Measurements from ENCODE around the gene HPSE2.

Gene HPSE2

DNA sequence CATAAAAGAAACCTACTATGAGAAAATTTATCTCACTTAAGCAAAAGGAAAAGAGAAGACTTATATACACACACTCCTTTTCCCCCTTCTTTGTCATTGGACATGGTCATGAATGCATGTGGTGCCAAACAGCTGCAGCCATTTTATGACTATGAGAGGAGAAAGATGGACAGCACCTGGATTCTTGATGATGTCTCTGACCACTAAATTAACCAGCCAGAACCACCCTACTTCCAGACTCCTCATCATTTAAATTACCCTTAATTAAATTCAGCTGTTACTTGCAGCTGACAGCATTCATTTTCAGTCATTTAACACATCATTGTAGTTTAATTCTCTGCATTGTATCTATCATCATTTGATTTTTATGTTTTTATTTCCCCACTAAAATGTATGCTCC is 409.9 kb downstream of the HPSE2 start:
- Histone ChIP-seq H3K27me3 (ENCODE audit: low read length) (no peaks in the 10 kb centered on the region; the same call in 1 of the 2 replicates), H3K79me2 (ENCODE audit: insufficient read depth, low read length) (no peaks in the 10 kb centered on the region), H3K9me2 (replicated peaks; ENCODE audit: insufficient read depth, low read length) (no peaks in the 10 kb centered on the region), H3K36me3 (ENCODE audit: low read length) (no peaks in the 10 kb centered on the region), H4K20me1 (ENCODE audit: low read depth, low read length) (no peaks in the 10 kb centered on the region; the same call in 1 of the 2 replicates), H3K9ac (ENCODE audit: low read length) (no peak overlapping the region), H3K9me3 (ENCODE audit: insufficient read depth, low read length) (no peaks in the 10 kb centered on the region), H3K4me2 (ENCODE audit: low read depth, low read length, poor library complexity, severe bottlenecking) (no peak overlapping the region), H3K27ac (ENCODE audit: low read depth, low read length) (no peak overlapping the region), H2AFZ (ENCODE audit: low read depth, low read length, severe bottlenecking) (no peak overlapping the region), H3F3A (ENCODE audit: insufficient read depth) (no peaks in the 10 kb centered on the region), H3K4me3 (ENCODE audit: insufficient read depth, low read length, poor library complexity, severe bottlenecking) (no peak overlapping the region)
- TF ChIP-seq CTCF (IDR thresholded peaks at IDR 0.05; ENCODE audit: insufficient read depth, low read length, poor library complexity, severe bottlenecking) (no peak), EZH2phosphoT487 (conservative IDR thresholded peaks at IDR 0.05; ENCODE audit: low read length) (no peak)

- no peaks in the 10 kb centered on the region for H4K20me1 ChIP-seq (ENCODE audit: low read depth, low read length)
- no peak for TF ChIP-seq CTCF (IDR thresholded peaks at IDR 0.05; ENCODE audit: insufficient read depth, low read length, poor library complexity, severe bottlenecking)
- TF ChIP-seq EZH2phosphoT487 (conservative IDR thresholded peaks at IDR 0.05; ENCODE audit: low read length) = no peak
- H3K4me2 ChIP-seq (ENCODE audit: low read depth, low read length, poor library complexity, severe bottlenecking) = no peak overlapping the region
- no peaks in the 10 kb centered on the region for H3K36me3 ChIP-seq (ENCODE audit: low read length)
- H3F3A ChIP-seq (ENCODE audit: insufficient read depth) = no peaks in the 10 kb centered on the region
- H2AFZ ChIP-seq (ENCODE audit: low read depth, low read length, severe bottlenecking) = no peak overlapping the region
- no peak overlapping the region for H3K4me3 ChIP-seq (ENCODE audit: insufficient read depth, low read length, poor library complexity, severe bottlenecking)
- no peaks in the 10 kb centered on the region for H3K79me2 ChIP-seq (ENCODE audit: insufficient read depth, low read length)
- no peaks in the 10 kb centered on the region for H3K9me3 ChIP-seq (ENCODE audit: insufficient read depth, low read length)
- no peak overlapping the region for H3K27ac ChIP-seq (ENCODE audit: low read depth, low read length)
- no peaks in the 10 kb centered on the region for H3K9me2 ChIP-seq (replicated peaks; ENCODE audit: insufficient read depth, low read length)
- H3K27me3 ChIP-seq (ENCODE audit: low read length) = no peaks in the 10 kb centered on the region
- no peak overlapping the region for H3K9ac ChIP-seq (ENCODE audit: low read length)
Measured at GRCh38 chr10:98817396-98817795, 418.3 kb downstream of the HPSE2 start.

- H3K36me3 ChIP-seq (ENCODE audit: low read length) = no peaks in the 10 kb centered on the region
- TF ChIP-seq EZH2phosphoT487 (conservative IDR thresholded peaks at IDR 0.05; ENCODE audit: low read length) = no peak
- TF ChIP-seq CTCF (IDR thresholded peaks at IDR 0.05; ENCODE audit: insufficient read depth, low read length, poor library complexity, severe bottlenecking) = no peak
Measured at GRCh38 chr10:98815039-98815885, 420.4 kb downstream of the HPSE2 start.

More at GRCh38 chr10:98815039-98815885, 420.4 kb downstream of the HPSE2 start:
- no peak overlapping the region for H3K27ac ChIP-seq (ENCODE audit: low read depth, low read length)
- H3K9me3 ChIP-seq (ENCODE audit: insufficient read depth, low read length) = no peaks in the 10 kb centered on the region
- H3K9ac ChIP-seq (ENCODE audit: low read length) = no peak overlapping the region
- H2AFZ ChIP-seq (ENCODE audit: low read depth, low read length, severe bottlenecking) = no peak overlapping the region
- no peaks in the 10 kb centered on the region for H3F3A ChIP-seq (ENCODE audit: insufficient read depth)
- no peak overlapping the region for H3K4me3 ChIP-seq (ENCODE audit: insufficient read depth, low read length, poor library complexity, severe bottlenecking)
- H3K9me2 ChIP-seq (replicated peaks; ENCODE audit: insufficient read depth, low read length) = no peaks in the 10 kb centered on the region
- H4K20me1 ChIP-seq (ENCODE audit: low read depth, low read length) = no peaks in the 10 kb centered on the region
- H3K79me2 ChIP-seq (ENCODE audit: insufficient read depth, low read length) = no peaks in the 10 kb centered on the region
- H3K4me2 ChIP-seq (ENCODE audit: low read depth, low read length, poor library complexity, severe bottlenecking) = no peak overlapping the region
- H3K27me3 ChIP-seq (ENCODE audit: low read length) = no peaks in the 10 kb centered on the region
